GM12878 (cell line): ENCODE data around the gene CXCL13. TPM values are rescaled to one million over a fixed set of nuclear protein-coding genes. Genes with fewer than 3 reads are reported as not detected.
"Not testable (repeated sequence)": the region's sequence is repeated elsewhere in the genome, so short reads cannot be mapped to it uniquely, and the experiment has no call there.

Source experiments
- ATAC-seq: fragments of 200-7000 bp; cut with Tn5 transposase; 3 replicates; pipeline ENCODE4 v1.9.1; 2020; ENCODE audit warnings: mild to moderate bottlenecking, moderate library complexity
- BruUV-seq: library from RNA; stranded (reverse); fragments of 400-500 nt; replicated peaks from 2 replicates; lab custom pipeline; 2021; lab: Mats Ljungman, UMichigan
- CTCF ChIA-PET: fragments of 300-600 bp; sonication (Branson Sonifier 250); formaldehyde crosslinking; extraction: SDS; loops from one replicate; lab custom pipeline; 2021; ENCODE audit warnings: inconsistent platforms; lab: Yijun Ruan, JAX
- POLR2A ChIA-PET: fragments of 350-600 bp; formaldehyde crosslinking; extraction: SDS; loops from one replicate; lab custom pipeline; 2021; ENCODE audit warnings: inconsistent platforms; lab: Charles Lee
- RAD21 ChIA-PET: fragments of 300-600 bp; sonication (Branson Sonifier 250); formaldehyde crosslinking; loops from one replicate; lab custom pipeline; 2023; ENCODE audit warnings: antibody characterized with exemption; ENCODE audit not compliant: unreplicated experiment; lab: Charles Lee
- SMC1A ChIA-PET: fragments of 300-600 bp; sonication (Branson Sonifier 250); formaldehyde crosslinking; loops from one replicate; lab custom pipeline; 2023; ENCODE audit not compliant: unreplicated experiment, uncharacterized antibody; lab: Charles Lee
- DNase-seq: peaks from one replicate; pipeline ENCODE4 v3.0.0-alpha.2; 2011; ENCODE audit warnings: low read depth, low spot score
- FAIRE-seq: peaks from 3 replicates; lab custom pipeline; 2011; peaks lifted over from hg19 to GRCh38; lab: Jason Lieb, UNC
- H2AFZ ChIP-seq: 2 replicates; pipeline ENCODE4 v1.6.0; 2011; ENCODE audit warnings: low read depth, low read length, control low read depth; ENCODE audit not compliant: control insufficient read depth
- H3K27ac ChIP-seq: 2 replicates; pipeline ENCODE4 v1.5.1; 2011; ENCODE audit warnings: control low read depth; ENCODE audit not compliant: control insufficient read depth, insufficient read depth
- H3K27me3 ChIP-seq, 2 experiments: replicated peaks in 1 of 2; 2 replicates each; pipeline versions ENCODE4 v1.6.0 to v1.6.1; 2011; ENCODE audit warnings: low read length in 1 of 2; ENCODE audit not compliant: control insufficient read depth in 2 of 2, insufficient read depth in 2 of 2
- H3K36me3 ChIP-seq, 2 experiments: 2 replicates each; pipeline ENCODE4 v1.5.1; 2011; ENCODE audit warnings: low read length in 1 of 2; ENCODE audit not compliant: control insufficient read depth in 2 of 2, insufficient read depth in 2 of 2
- H3K4me1 ChIP-seq: 2 replicates; pipeline ENCODE4 v1.6.1; 2011; ENCODE audit warnings: mild to moderate bottlenecking, low read length, moderate library complexity, mixed read lengths; ENCODE audit not compliant: control insufficient read depth, insufficient read depth
- H3K4me2 ChIP-seq: 2 replicates; pipeline ENCODE4 v1.6.0; 2011; ENCODE audit warnings: control low read depth; ENCODE audit not compliant: control insufficient read depth, insufficient read depth
- H3K4me3 ChIP-seq: fragments of 200-600 bp; sonication (generic); 2 replicates; pipeline ENCODE4 v1.5.1; 2016
- H3K79me2 ChIP-seq: 2 replicates; pipeline ENCODE4 v1.6.0; 2011; ENCODE audit warnings: low read length; ENCODE audit not compliant: control insufficient read depth, insufficient read depth
- H3K9ac ChIP-seq: 2 replicates; pipeline ENCODE4 v1.8.0; 2011; ENCODE audit warnings: low read length, control low read depth, mixed read lengths; ENCODE audit not compliant: control insufficient read depth, insufficient read depth
- H3K9me3 ChIP-seq: replicated peaks from 3 replicates; pipeline ENCODE4 v1.5.1; 2011; ENCODE audit warnings: mild to moderate bottlenecking, low read length; ENCODE audit not compliant: control insufficient read depth, insufficient read depth
- H4K20me1 ChIP-seq: 2 replicates; pipeline ENCODE4 v1.6.0; 2011; ENCODE audit not compliant: control insufficient read depth, insufficient read depth
- BACH1 ChIP-seq: fragments of 450-650 bp; IDR thresholded peaks from 2 replicates; pipeline ENCODE4 v1.6.1; 2017; ENCODE audit warnings: mild to moderate bottlenecking, borderline replicate concordance
- E2F4 ChIP-seq: IDR thresholded peaks from 2 replicates; pipeline ENCODE4 v1.6.1; 2012; ENCODE audit warnings: low read depth, low read length, improper control_type of control experiment
- IRF4 ChIP-seq: IDR thresholded peaks from 2 replicates; pipeline ENCODE4 v1.6.1; 2011; ENCODE audit warnings: low read depth, low read length
- JUNB ChIP-seq: IDR thresholded peaks from 2 replicates; pipeline ENCODE4 v1.6.1; 2016; ENCODE audit warnings: antibody characterized with exemption, mild to moderate bottlenecking
- POLR2AphosphoS2 ChIP-seq: IDR thresholded peaks from 2 replicates; pipeline ENCODE4 v1.6.1; 2011; ENCODE audit warnings: low read depth, mild to moderate bottlenecking, low read length, improper control_type of control experiment, moderate library complexity
- POLR2AphosphoS5 ChIP-seq: IDR thresholded peaks from 2 replicates; pipeline ENCODE4 v1.6.1; 2011; ENCODE audit warnings: mild to moderate bottlenecking, low read length, inconsistent platforms
- RELB ChIP-seq: fragments of 450-650 bp; IDR thresholded peaks from 2 replicates; pipeline ENCODE4 v1.6.1; 2017; ENCODE audit warnings: low read depth, mild to moderate bottlenecking, moderate library complexity
- SMC3 ChIP-seq: IDR thresholded peaks from 2 replicates; pipeline ENCODE4 v1.6.1; 2011; ENCODE audit warnings: low read length, improper control_type of control experiment, borderline replicate concordance
- SUZ12 ChIP-seq: fragments of 200-600 bp; sonication (generic); IDR thresholded peaks from one replicate; pipeline ENCODE4 v1.6.1; 2018; ENCODE audit warnings: antibody characterized with exemption, mild to moderate bottlenecking; ENCODE audit not compliant: unreplicated experiment
- ZBTB4 ChIP-seq: fragments of 450-650 bp; formaldehyde crosslinking; IDR thresholded peaks from 2 replicates; pipeline ENCODE4 v1.4.0; 2022; ENCODE audit warnings: mild to moderate bottlenecking, moderate library complexity
- ZNF207 ChIP-seq: fragments of 450-650 bp; IDR thresholded peaks from 2 replicates; pipeline ENCODE4 v1.6.1; 2014; ENCODE audit warnings: antibody characterized with exemption, mild to moderate bottlenecking, borderline replicate concordance
- ZNF384 ChIP-seq: IDR thresholded peaks from 2 replicates; pipeline ENCODE4 v1.6.1; 2012; ENCODE audit warnings: low read depth, mild to moderate bottlenecking, low read length, improper control_type of control experiment, borderline replicate concordance
- WGBS: methylation state at CpG from one replicate; pipeline ENCODE4 v1.1.6; 2016; ENCODE audit warnings: low lambda C conversion rate; ENCODE audit not compliant: insufficient replicate concordance, insufficient coverage; ENCODE audit errors: missing lambda C conversion rate; 5-methylcytosine and 5-hydroxymethylcytosine counted together
- in situ Hi-C: fragments of 300-500 bp; cut with MboI; formaldehyde crosslinking; loops from 9 replicates; pipeline ENCODE4 v1.14.3; 2018; ENCODE audit warnings: mixed read lengths
- intact Hi-C: fragments of 100-400 bp; cut with micrococcal nuclease; formaldehyde crosslinking; loops from one replicate; pipeline ENCODE4 v1.14.2; 2022; ENCODE audit not compliant: unreplicated experiment
- polyA plus RNA-seq, 11 experiments: library from polyadenylated mRNA; depleted of rRNA in 4 of 11; unstranded in 6 of 11; stranded (reverse) in 5 of 11; fragments of >200 nt; fragmentation: Nextera tagmentation in 4 of 11; fragmentation: Illumina TruSeq in 1 of 11; extraction: Ambion mirVana in 4 of 11; extraction: Trizol in 1 of 11; gene quantifications; 1 replicate in 1 of 11; 2 replicates in 10 of 11; pipeline versions ENCODE4 v1.2.1 to v1.2.3, GENCODE V29; 2011 to 2016; ENCODE audit warnings: inconsistent platforms in 2 of 11, missing spikeins in 2 of 11, low read depth in 1 of 11
- total RNA-seq, 4 experiments: library from RNA; depleted of rRNA in 3 of 4; stranded (reverse); fragments of >200 nt in 3 of 4; fragmentation: Illumina TruSeq in 1 of 4; extraction: Trizol in 1 of 4; gene quantifications; 2 replicates each; pipeline versions ENCODE4 v1.2.1 to v1.2.3, GENCODE V29; 2013 to 2021

Gene CXCL13
- total and polyA plus RNA-seq, 10 of the 15 experiments (the other 5 are each of a cell fraction or from before 2014, with no cell fraction given) = 0.05 to 0.16 TPM; not detected in 8

GRCh38 chr4:77567549-77567948 is 38.1 kb upstream of the CXCL13 start:
- TF ChIP-seq SMC3 (no peak), E2F4 (no peak), POLR2AphosphoS2 (no peak), RELB (no peak), ZBTB4 (CRISPR knock-in tag) (no peak), SUZ12 (no peak), JUNB (no peak), IRF4 (no peak), POLR2AphosphoS5 (no peak), ZNF207 (no peak), ZNF384 (no peak), BACH1 (no peak)
- intact Hi-C loops = loop anchor here (5.0 kb wide), 1 partner anchor 115 kb away; no protein-coding TSS in a partner anchor
- no peak overlapping the region for H3K9ac ChIP-seq
- H3K79me2 ChIP-seq = no peaks in the 10 kb centered on the region
- no peak for DNase-seq
- no peak for FAIRE-seq
- no peaks in the 10 kb centered on the region for H3K27me3 ChIP-seq
- ChIA-PET POLR2A (no interaction called here), CTCF (no interaction called here), RAD21 (no interaction called here), SMC1A (no interaction called here)
- no peaks in the 10 kb centered on the region for H3K4me1 ChIP-seq
- H3K9me3 ChIP-seq = no peaks in the 10 kb centered on the region; the same call in 2 of the 3 replicates
- H4K20me1 ChIP-seq = no peaks in the 10 kb centered on the region
- H2AFZ ChIP-seq = no peak overlapping the region
- ATAC-seq = no peak
- H3K4me3 ChIP-seq = no peak overlapping the region
- no peak overlapping the region for H3K27ac ChIP-seq
- no TSS peak for BruUV-seq
- H3K4me2 ChIP-seq = no peak overlapping the region
- no peaks in the 10 kb centered on the region for H3K36me3 ChIP-seq
- in situ Hi-C loops = no loop called here

- CTCF ChIA-PET, H4K20me1 ChIP-seq, H3K4me1 ChIP-seq, BruUV-seq, intact Hi-C loops, H3K9me3 ChIP-seq, H3K36me3 ChIP-seq, H2AFZ ChIP-seq, H3K4me3 ChIP-seq, RAD21 ChIA-PET, FAIRE-seq, H3K4me2 ChIP-seq, H3K79me2 ChIP-seq, DNase-seq, ATAC-seq, H3K27ac ChIP-seq, H3K9ac ChIP-seq, in situ Hi-C loops, POLR2A ChIA-PET, H3K27me3 ChIP-seq: not testable (repeated sequence)
- 63% methylated on average over 32 of the region's 32 CpGs for WGBS
- SMC1A ChIA-PET = interaction anchor here (0.7 kb wide), 1 partner anchor 110 kb away, joined by 3 read pairs; no protein-coding TSS in a partner anchor
Observed at GRCh38 chr4:77570508-77571214, 35.0 kb upstream of the CXCL13 start.
